ENCODE measurements around the gene RPL41. TPM values are rescaled to one million over a fixed set of nuclear protein-coding genes. Genes with fewer than 3 reads are reported as not detected.
A peak's percentile ranks its signal among the peaks of the same experiment; 100 is the strongest.

RPL41 gene
- total RNA-seq, 1 experiment from 2014 or later = 4,637 TPM

GRCh38 chr12:56129942-56130495 is 13.6 kb downstream of the RPL41 start:
- no peaks in the 10 kb centered on the region for H3K79me1 ChIP-seq (ENCODE audit: insufficient read depth, low read depth, low read length, poor library complexity, severe bottlenecking)
- peak overlapping the region; percentile 74 to 88 for H3K4me3 Mint-ChIP-seq
- H2AK5ac ChIP-seq (ENCODE audit: insufficient read length, low read length) = no peak overlapping the region
- H3K9me3 ChIP-seq (ENCODE audit: control insufficient read depth, low read depth, low read length) = no peaks in the 10 kb centered on the region
- H2BK120ac ChIP-seq (ENCODE audit: low read depth, low read length, poor library complexity, severe bottlenecking) = no peak overlapping the region
- no CpG with 5 or more reads among the region's 22 CpGs for WGBS (ENCODE audit: extremely low coverage, insufficient read length, low lambda C conversion rate)
- no peak overlapping the region for H2BK20ac ChIP-seq (ENCODE audit: low read depth, low read length, poor library complexity, severe bottlenecking)
- H2BK5ac ChIP-seq (ENCODE audit: insufficient read length, low read length) = no peak overlapping the region
- no peak overlapping the region for H3T11ph ChIP-seq (ENCODE audit: low read length)
- no peaks in the 10 kb centered on the region for H3K27me3 Mint-ChIP-seq (ENCODE audit: low read depth)
- no peaks in the 10 kb centered on the region for H3K79me2 ChIP-seq (ENCODE audit: insufficient read depth, low read length)
- no peaks in the 10 kb centered on the region for H3K27me3 ChIP-seq (ENCODE audit: insufficient read depth, low read length)
- H3K9ac ChIP-seq (ENCODE audit: extremely low read depth, insufficient read length, low read length) = no peak overlapping the region
- no peak overlapping the region for H3K14ac ChIP-seq (ENCODE audit: insufficient read depth, low read length)
- H2BK12ac ChIP-seq (ENCODE audit: insufficient read length, low read depth, low read length) = no peak overlapping the region
- no peaks in the 10 kb centered on the region; a peak in 1 of 5 replicates for H3K9me3 Mint-ChIP-seq
- H3K4me2 ChIP-seq (ENCODE audit: insufficient read depth, insufficient read length, low read length) = peak overlapping the region; percentile 100
- no peak overlapping the region for H4K5ac ChIP-seq (ENCODE audit: insufficient read length, low read depth, low read length)
- DNase-seq = no peak
- no peak for TF ChIP-seq CTCF (conservative IDR thresholded peaks at IDR 0.05)
- no peak overlapping the region for H3K23ac ChIP-seq (ENCODE audit: insufficient read length, low read depth, low read length)
- peaks cover 40 to 51% (median 45%) of the 10 kb centered on the region in 3 experiments for H3K36me3 Mint-ChIP-seq (ENCODE audit: insufficient read depth in 1 of 3, low read depth in 3 of 3)
- H2BK15ac ChIP-seq (ENCODE audit: low read depth, low read length) = no peak overlapping the region
- H4K91ac ChIP-seq (ENCODE audit: insufficient read length, low read depth, low read length) = no peak overlapping the region
- no peak overlapping the region for H3K18ac ChIP-seq (ENCODE audit: insufficient read length, low read depth, low read length)
- no peak overlapping the region for H2AFZ ChIP-seq (ENCODE audit: low read length)
- no peak overlapping the region for H4K8ac ChIP-seq (replicated peaks; ENCODE audit: insufficient read length, low read depth, low read length)
- H4K20me1 ChIP-seq (ENCODE audit: control insufficient read depth, insufficient read depth, insufficient read length) = no peaks in the 10 kb centered on the region
- peaks cover 26 to 27% of the 10 kb centered on the region in 2 experiments for H3K4me1 Mint-ChIP-seq
- no peak overlapping the region for H3K56ac ChIP-seq (ENCODE audit: insufficient read length, low read depth, low read length)
- no peak overlapping the region for H3K27ac Mint-ChIP-seq
- peaks cover 17% of the 10 kb centered on the region for H3K23me2 ChIP-seq (ENCODE audit: insufficient read length, low read depth, low read length, poor library complexity, severe bottlenecking)
- H3K4ac ChIP-seq (ENCODE audit: low read depth, low read length) = no peak overlapping the region
- no peaks in the 10 kb centered on the region for H3K4me1 ChIP-seq (ENCODE audit: insufficient read depth, low read length)
- no peak overlapping the region for H3K27ac ChIP-seq (ENCODE audit: insufficient read length, low read depth, low read length)
